Thyroid gland (tissue), 4 donors: Measurements from ENCODE around the gene LRIT2. TPM values are rescaled to one million over a fixed set of nuclear protein-coding genes. Genes with fewer than 3 reads are reported as not detected.

ENCODE experiments used
- DNase-seq, 2 donors: peaks; one replicate each; pipeline ENCODE4 v3.0.0-alpha.2; 2019
- H3K27ac ChIP-seq, 3 donors: fragments of 200-600 bp; sonication (generic); 1 replicate in 2 of 3; 2 replicates in 1 of 3; pipeline ENCODE4 v1.5.1; 2016 to 2019; ENCODE audit warnings: mild to moderate bottlenecking in 1 of 3, moderate library complexity in 1 of 3
- H3K27me3 ChIP-seq: fragments of 200-600 bp; sonication (generic); one replicate; pipeline ENCODE4 v1.5.1; 2019
- H3K36me3 ChIP-seq, 2 donors: fragments of 200-600 bp; sonication (generic); one replicate each; pipeline ENCODE4 v1.5.1; 2016 to 2019
- H3K4me1 ChIP-seq, 2 donors: fragments of 200-600 bp; sonication (generic); one replicate each; pipeline ENCODE4 v1.5.1; 2017 to 2019
- H3K4me3 ChIP-seq, 3 donors: fragments of 200-600 bp; sonication (generic); replicated peaks in 1 of 3; 1 replicate in 2 of 3; 2 replicates in 1 of 3; pipeline ENCODE4 v1.5.1; 2016; ENCODE audit warnings: mild to moderate bottlenecking in 1 of 3
- H3K9me3 ChIP-seq: fragments of 200-600 bp; sonication (generic); one replicate; pipeline ENCODE4 v1.5.1; 2017
- POLR2A ChIP-seq, 2 donors: fragments of 450-650 bp; IDR thresholded peaks; one replicate each; pipeline ENCODE4 v1.6.1; 2017; ENCODE audit warnings: antibody characterized with exemption in 2 of 2, mild to moderate bottlenecking in 2 of 2, moderate library complexity in 1 of 2
- WGBS, 2 donors: methylation state at CpG; one replicate each; pipeline ENCODE4 v1.1.5; 2017; 5-methylcytosine and 5-hydroxymethylcytosine counted together
- intact Hi-C: fragments of 100-400 bp; cut with DNase I; formaldehyde crosslinking; loops from one replicate; pipeline ENCODE4 v1.15.1; 2023
- total RNA-seq, 4 donors: library from RNA; depleted of rRNA; stranded (reverse); fragments of >200 nt; gene quantifications; one replicate each; pipeline ENCODE4 v1.2.3, GENCODE V29; 2016
- TF ChIP-seq, protein P1 (sequence below), 6 experiments: fragments of 200-600 bp in 3 of 6; fragments of 450-650 bp in 3 of 6; sonication (generic) in 3 of 6; IDR thresholded peaks; one replicate each; pipeline ENCODE4 v1.5.1; 2016 to 2019; ENCODE audit warnings: antibody characterized with exemption in 6 of 6, mild to moderate bottlenecking in 2 of 6, inconsistent platforms in 1 of 6, moderate library complexity in 1 of 6

Gene LRIT2
- total RNA-seq, 4 donors from 2014 or later = not detected

DNA sequence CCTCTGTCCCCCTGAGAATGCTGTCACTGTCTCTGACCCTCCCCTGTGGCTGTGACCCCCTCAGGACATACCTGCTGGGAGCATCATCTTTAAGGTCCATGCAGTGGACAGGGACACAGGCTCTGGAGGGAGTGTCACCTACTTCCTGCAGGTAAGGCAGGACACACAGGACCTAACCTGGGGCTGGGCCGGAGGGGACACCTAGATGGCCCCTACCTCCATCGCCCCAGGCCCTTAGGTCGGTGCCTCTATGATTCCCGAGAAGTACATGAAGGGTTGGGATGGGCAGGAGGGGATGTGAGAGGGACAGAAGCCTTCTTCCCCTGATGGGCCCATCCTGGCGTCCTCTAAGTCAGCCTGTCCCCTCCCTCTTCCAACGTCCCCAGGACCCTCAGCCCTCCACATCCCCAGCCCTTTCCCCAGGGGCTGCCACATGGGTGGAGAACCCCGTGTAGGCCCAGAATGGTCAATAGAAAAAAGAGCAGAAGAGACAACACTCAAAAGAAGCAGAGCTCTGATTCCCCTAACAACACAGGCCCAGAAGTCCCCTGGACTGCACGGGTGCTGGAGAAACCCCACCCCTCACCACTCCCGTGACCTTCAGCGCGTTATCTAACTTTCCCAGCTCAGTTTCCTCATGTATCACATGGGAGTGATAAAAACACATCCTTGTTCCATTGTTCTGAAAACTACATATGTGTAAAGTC is 24.7 kb downstream of the LRIT2 start:
- intact Hi-C loops = no loop called here
- no peak for TF ChIP-seq POLR2A (IDR thresholded peaks at IDR 0.05)
- TF ChIP-seq, protein P1, sequence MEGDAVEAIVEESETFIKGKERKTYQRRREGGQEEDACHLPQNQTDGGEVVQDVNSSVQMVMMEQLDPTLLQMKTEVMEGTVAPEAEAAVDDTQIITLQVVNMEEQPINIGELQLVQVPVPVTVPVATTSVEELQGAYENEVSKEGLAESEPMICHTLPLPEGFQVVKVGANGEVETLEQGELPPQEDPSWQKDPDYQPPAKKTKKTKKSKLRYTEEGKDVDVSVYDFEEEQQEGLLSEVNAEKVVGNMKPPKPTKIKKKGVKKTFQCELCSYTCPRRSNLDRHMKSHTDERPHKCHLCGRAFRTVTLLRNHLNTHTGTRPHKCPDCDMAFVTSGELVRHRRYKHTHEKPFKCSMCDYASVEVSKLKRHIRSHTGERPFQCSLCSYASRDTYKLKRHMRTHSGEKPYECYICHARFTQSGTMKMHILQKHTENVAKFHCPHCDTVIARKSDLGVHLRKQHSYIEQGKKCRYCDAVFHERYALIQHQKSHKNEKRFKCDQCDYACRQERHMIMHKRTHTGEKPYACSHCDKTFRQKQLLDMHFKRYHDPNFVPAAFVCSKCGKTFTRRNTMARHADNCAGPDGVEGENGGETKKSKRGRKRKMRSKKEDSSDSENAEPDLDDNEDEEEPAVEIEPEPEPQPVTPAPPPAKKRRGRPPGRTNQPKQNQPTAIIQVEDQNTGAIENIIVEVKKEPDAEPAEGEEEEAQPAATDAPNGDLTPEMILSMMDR (IDR thresholded peaks at IDR 0.05) = no peak
- no peaks in the 10 kb centered on the region for H3K27me3 ChIP-seq
- DNase-seq = no peak
- H3K27ac ChIP-seq = no peak overlapping the region
- H3K4me1 ChIP-seq = peaks cover 0 to 11% of the 10 kb centered on the region in 2 donors
- WGBS, 2 donors = 82 to 86% methylated on average over 11 of the region's 11 CpGs
- H3K9me3 ChIP-seq = no peaks in the 10 kb centered on the region
- H3K4me3 ChIP-seq = no peak overlapping the region
- no peaks in the 10 kb centered on the region for H3K36me3 ChIP-seq

DNA sequence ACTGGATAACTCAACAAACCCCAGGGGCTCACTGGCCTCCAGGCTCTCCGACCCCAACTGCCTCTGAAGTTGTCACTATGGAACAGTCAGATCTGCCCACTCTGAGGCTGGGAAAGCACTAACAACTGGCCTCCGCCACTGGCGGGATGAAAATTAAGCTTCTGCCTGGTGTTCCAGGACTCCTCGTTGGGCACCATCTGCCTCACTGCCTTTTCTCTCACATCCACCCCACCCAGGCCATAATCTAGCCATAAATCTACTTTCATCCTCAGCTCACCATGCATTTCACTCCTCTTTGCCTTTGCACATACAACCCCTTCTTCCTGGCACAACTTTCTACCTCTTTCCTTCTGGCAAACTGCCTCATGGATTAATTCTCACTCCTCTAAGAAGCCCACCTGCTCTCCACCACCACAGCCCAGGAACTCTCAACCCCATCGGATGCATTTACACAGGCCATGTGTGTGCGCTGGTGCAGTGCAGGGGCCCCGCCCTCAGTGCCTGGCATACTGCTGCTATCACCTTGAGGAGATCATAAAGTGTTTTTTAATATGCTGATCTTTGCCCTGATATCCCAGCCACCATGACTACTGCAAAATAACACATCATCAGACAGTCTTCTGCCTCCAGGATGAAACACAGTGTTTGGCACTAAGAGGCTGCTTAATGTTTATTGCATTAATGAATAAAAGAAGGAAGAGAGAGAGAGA is 27.0 kb downstream of the LRIT2 start:
- TF ChIP-seq, protein P1 (IDR thresholded peaks at IDR 0.05) = no peak
- TF ChIP-seq POLR2A (IDR thresholded peaks at IDR 0.05) = no peak
- DNase-seq = no peak
- WGBS, 2 donors = 84 to 88% methylated on average over 7 of the region's 7 CpGs
- H3K9me3 ChIP-seq = no peaks in the 10 kb centered on the region
- no peaks in the 10 kb centered on the region for H3K27me3 ChIP-seq
- H3K4me1 ChIP-seq = peaks cover 3 to 26% of the 10 kb centered on the region in 2 donors
- intact Hi-C loops = no loop called here
- H3K36me3 ChIP-seq = no peaks in the 10 kb centered on the region
- no peak overlapping the region for H3K27ac ChIP-seq
- H3K4me3 ChIP-seq = no peak overlapping the region

DNA sequence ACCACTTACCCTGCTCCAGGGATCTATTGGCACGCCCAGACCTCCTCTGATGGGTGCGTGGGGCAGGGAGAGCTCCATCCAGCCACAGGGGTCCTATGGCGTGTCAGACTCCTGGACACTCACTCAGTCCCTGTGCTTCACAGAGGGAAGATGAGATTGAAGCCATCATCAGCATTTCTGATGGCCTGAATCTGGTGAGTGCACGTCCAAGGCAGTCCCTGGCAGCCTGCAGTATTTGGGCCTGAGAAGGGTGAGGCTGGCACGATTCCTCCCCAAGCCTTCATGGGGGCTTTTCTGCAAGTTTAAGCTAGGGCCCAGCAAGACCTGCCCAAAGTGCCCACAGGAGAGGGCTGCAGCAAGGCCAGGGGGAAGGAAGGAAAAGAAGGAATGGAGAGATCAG is 27.7 kb downstream of the LRIT2 start:
- no peak overlapping the region for H3K27ac ChIP-seq
- DNase-seq = no peak
- intact Hi-C loops = no loop called here
- 70 to 86% methylated on average over 5 of the region's 5 CpGs for WGBS, 2 donors
- TF ChIP-seq POLR2A (IDR thresholded peaks at IDR 0.05) = no peak
- H3K4me1 ChIP-seq = peaks cover 3 to 26% of the 10 kb centered on the region in 2 donors
- no peaks in the 10 kb centered on the region for H3K9me3 ChIP-seq
- no peak overlapping the region for H3K4me3 ChIP-seq
- no peaks in the 10 kb centered on the region for H3K36me3 ChIP-seq
- H3K27me3 ChIP-seq = no peaks in the 10 kb centered on the region

DNA sequence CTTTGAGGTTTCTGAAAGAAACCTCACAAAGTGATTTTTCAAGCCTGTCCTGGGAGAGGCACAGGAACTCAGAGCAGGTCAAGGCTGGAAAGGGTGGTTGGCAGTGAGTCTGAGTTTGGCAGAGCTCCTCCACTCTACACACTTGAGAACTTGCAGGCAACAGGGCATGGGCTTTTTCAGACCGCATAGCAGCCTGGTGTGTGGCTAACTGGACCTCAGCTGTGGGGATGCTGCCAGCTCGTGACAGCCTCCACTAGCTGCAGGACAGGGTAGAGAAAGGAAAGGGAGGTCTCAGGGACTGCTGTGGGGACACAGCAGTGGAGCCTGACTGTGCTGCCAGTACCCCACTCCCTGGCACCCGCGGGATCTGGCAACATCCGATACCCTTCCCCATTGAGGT is 28.4 kb downstream of the LRIT2 start:
- Histone ChIP-seq H3K4me1 (peaks cover 3 to 26% of the 10 kb centered on the region in 2 donors), H3K27ac (no peak overlapping the region), H3K9me3 (no peaks in the 10 kb centered on the region), H3K4me3 (no peak overlapping the region), H3K36me3 (no peaks in the 10 kb centered on the region), H3K27me3 (no peaks in the 10 kb centered on the region)
- WGBS, 2 donors = 42 to 57% methylated on average over 5 of the region's 5 CpGs
- peak; percentile 83 to 88 for DNase-seq
- intact Hi-C loops = no loop called here
- no peak for TF ChIP-seq POLR2A (IDR thresholded peaks at IDR 0.05)

DNA sequence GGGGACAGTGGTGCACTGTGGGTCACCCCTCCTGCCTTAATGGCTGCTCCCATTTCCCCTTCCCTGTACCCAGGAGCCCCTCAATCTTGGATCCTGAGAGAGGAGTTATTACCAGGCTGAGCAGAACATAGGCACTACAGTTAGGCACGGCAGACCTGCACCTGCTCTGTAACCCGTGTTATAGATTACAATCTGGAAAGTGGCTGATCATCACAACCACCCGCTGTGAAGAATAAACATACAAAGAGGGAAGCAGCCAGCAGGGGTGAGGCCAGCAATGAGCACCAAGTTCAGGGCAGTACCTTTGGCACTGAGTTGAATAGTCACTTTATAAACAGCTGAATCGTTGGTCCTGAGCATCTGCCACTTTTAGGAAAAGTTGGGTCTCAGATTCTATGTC is 29.3 kb downstream of the LRIT2 start:
- intact Hi-C loops = no loop called here
- Histone ChIP-seq H3K27me3 (no peaks in the 10 kb centered on the region), H3K36me3 (no peaks in the 10 kb centered on the region), H3K9me3 (no peaks in the 10 kb centered on the region), H3K4me3 (no peak overlapping the region), H3K27ac (no peak overlapping the region), H3K4me1 (peaks cover 3 to 26% of the 10 kb centered on the region in 2 donors)
- 24 to 29% methylated on average over 4 of the region's 4 CpGs for WGBS, 2 donors
- TF ChIP-seq, protein P1 (IDR thresholded peaks at IDR 0.05) = no peak
- no peak for DNase-seq
